Measurements from ENCODE around the gene ANKK1.

Gene ANKK1

GRCh38 chr11:113408887-113409286 is 21.3 kb downstream of the ANKK1 start:
- no peak for DNase-seq (ENCODE audit: low read depth)
- in situ Hi-C loops (cut with HindIII; ENCODE audit: low sequenced_read_pairs): no loop called here
- no peak overlapping the region for H3K4me3 ChIP-seq (ENCODE audit: low read depth, low read length)
- no peak for TF ChIP-seq CTCF (IDR thresholded peaks at IDR 0.05; ENCODE audit: low read depth, low read length, missing control alignments)

- TF ChIP-seq CTCF (IDR thresholded peaks at IDR 0.05; ENCODE audit: low read depth, low read length, missing control alignments): no peak
- no peak overlapping the region for H3K4me3 ChIP-seq (ENCODE audit: low read depth, low read length)
- in situ Hi-C loops (cut with HindIII; ENCODE audit: low sequenced_read_pairs): no loop called here
- DNase-seq (ENCODE audit: low read depth): no peak
Measured at GRCh38 chr11:113409526-113409925, 21.9 kb downstream of the ANKK1 start.

GRCh38 chr11:113410414-113411135 is 23.0 kb downstream of the ANKK1 start:
- DNase-seq (ENCODE audit: low read depth): no peak
- no peak for TF ChIP-seq CTCF (IDR thresholded peaks at IDR 0.05; ENCODE audit: low read depth, low read length, missing control alignments)
- in situ Hi-C loops (cut with HindIII; ENCODE audit: low sequenced_read_pairs): no loop called here
- no peak overlapping the region for H3K4me3 ChIP-seq (ENCODE audit: low read depth, low read length)

- no peak for TF ChIP-seq CTCF (IDR thresholded peaks at IDR 0.05; ENCODE audit: low read depth, low read length, missing control alignments)
- H3K4me3 ChIP-seq (ENCODE audit: low read depth, low read length): no peak overlapping the region
- no peak for DNase-seq (ENCODE audit: low read depth)
- in situ Hi-C loops (cut with HindIII; ENCODE audit: low sequenced_read_pairs): no loop called here
Measured at GRCh38 chr11:113411536-113411935, 24.0 kb downstream of the ANKK1 start.

GRCh38 chr11:113412675-113413074 is 25.1 kb downstream of the ANKK1 start:
- no peak overlapping the region for H3K4me3 ChIP-seq (ENCODE audit: low read depth, low read length)
- TF ChIP-seq CTCF (IDR thresholded peaks at IDR 0.05; ENCODE audit: low read depth, low read length, missing control alignments): no peak
- no peak for DNase-seq (ENCODE audit: low read depth)
- in situ Hi-C loops (cut with HindIII; ENCODE audit: low sequenced_read_pairs): no loop called here

GRCh38 chr11:113415343-113415742 is 27.8 kb downstream of the ANKK1 start:
- H3K4me3 ChIP-seq (ENCODE audit: low read depth, low read length): no peak overlapping the region
- no peak for TF ChIP-seq CTCF (IDR thresholded peaks at IDR 0.05; ENCODE audit: low read depth, low read length, missing control alignments)
- in situ Hi-C loops (cut with HindIII; ENCODE audit: low sequenced_read_pairs): loop anchor here (5.0 kb wide), 1 partner anchor 83 kb away; no protein-coding TSS in a partner anchor
- DNase-seq (ENCODE audit: low read depth): no peak

All from astrocyte of the cerebellum (primary cell).